CD4-positive, alpha-beta T cell treated with Interferon gamma for 1 hour (primary cell): ENCODE results near the gene OR2A42.
"Not testable (repeated sequence)": the region's sequence is repeated elsewhere in the genome, so short reads cannot be mapped to it uniquely, and the experiment has no call there.

Experiments used
- DNase-seq: peaks from one replicate; pipeline ENCODE4 v3.0.0-alpha.2; 2020

The OR2A42 gene

DNA sequence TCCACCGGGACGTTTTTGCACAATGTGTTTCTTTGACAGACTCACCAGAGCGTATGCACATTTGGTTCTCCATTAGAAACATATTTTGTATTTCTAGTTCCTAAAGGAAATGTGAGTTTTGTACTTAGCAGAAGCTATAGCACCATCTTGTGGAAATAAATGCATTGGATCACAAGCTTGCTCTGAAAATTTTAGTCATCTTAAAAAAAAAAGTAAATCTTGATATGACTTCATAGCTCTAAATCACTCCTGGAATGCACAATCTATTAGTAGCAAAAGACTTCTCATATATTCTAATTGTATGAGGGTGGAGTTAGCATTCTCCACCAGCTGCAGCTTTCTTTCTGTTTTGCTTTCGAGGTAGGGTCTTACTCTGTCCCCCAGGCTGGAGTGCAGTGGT lies 20.3 kb downstream of the OR2A42 start:
- not testable (repeated sequence) for DNase-seq

DNA sequence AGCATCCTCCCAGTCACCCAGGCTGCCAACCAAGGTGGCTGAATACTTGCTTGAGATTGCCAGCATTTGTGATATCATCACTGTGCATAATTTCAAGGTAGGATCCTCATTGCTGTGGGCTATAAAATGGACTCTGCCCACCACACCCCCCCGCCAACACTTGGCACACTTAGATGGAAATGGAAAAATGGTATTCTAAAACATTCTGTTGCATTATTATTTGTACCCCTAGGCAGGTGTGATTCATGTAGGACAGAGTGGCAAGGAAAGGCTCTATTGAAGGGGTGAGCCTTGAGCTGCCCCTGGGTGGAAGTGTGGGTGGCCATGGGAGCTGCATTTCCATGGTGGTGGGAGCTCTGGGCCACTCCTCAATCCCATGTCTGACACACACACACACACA lies 20.8 kb downstream of the OR2A42 start:
- not testable (repeated sequence) for DNase-seq

DNA sequence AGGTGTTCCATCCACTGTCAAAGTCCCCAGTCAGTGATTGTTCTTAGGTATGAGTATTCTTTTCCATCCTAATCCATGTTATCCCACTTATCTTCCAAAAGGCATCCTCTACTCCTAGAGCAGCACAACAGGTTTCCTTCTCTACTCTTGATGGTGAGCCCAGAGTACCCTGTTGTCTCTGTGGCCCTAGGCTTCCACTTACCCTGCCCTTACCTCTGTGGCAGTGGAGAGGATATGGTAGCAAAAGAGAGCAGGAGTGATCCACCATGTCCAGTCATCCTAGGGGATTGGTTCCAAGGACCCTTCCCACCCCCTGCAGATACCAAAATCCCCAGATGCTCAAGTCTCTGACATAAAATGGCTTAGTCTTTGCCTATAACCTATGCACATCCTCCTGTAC lies 22.2 kb downstream of the OR2A42 start:
- DNase-seq = not testable (repeated sequence)

DNA sequence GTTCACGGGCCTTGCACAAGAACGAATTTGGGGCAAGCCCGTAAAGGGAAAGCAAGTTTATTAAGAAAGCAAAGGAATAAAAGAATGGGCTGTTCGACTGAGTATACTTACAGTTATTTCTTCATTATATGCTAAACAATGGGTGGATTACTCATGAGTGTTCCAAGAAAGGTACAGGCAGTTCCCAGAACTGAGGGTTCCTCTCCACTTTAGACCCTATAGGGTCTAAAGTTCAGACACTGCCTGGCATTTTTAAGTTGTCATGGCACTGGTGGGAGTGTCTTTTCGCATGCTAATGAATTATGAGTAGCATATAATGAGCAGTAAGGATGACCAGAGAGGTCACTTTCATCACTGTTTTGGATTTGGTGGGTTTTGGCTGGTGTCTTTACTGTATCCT lies 34.1 kb downstream of the OR2A42 start:
- DNase-seq = not testable (repeated sequence)

DNA sequence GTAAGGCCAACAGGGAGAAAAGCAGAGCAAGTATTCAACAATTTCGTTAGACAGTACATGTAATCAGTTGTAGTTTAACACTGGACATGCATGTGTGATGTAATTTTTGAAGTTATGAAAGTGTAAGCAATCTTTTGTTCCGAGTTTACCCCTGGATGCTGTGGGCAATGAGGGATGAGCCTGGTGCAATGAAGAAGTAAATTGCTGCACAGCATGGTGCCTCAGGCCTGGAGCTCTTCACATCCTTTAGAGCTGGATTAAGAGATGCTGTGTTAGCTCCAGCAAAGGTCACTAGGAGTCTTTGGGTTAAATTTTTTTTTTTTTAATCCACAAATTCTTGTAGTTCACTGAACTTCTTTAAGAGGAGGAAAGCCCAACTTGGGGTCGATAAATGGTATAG lies 36.3 kb downstream of the OR2A42 start:
- not testable (repeated sequence) for DNase-seq

DNA sequence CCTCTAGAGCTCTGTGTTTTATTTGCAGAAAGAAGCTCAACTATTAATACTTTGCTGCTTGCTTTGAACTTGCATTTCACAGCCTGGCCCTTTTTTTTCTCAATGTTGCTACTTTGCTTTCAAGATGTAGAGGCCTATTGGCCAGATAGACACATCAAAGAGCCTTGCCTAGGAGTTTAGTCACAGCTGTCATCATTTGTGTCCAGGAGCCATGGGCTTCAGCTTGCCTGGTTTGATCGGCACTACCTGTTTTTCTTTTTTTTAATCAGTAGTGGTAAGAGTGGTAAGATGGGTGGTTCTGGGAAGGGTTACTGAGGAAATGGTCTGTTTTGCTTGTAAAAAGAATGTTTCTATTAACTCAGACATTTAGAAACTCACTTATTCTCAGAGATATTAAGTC lies 37.4 kb downstream of the OR2A42 start:
- not testable (repeated sequence) for DNase-seq

DNA sequence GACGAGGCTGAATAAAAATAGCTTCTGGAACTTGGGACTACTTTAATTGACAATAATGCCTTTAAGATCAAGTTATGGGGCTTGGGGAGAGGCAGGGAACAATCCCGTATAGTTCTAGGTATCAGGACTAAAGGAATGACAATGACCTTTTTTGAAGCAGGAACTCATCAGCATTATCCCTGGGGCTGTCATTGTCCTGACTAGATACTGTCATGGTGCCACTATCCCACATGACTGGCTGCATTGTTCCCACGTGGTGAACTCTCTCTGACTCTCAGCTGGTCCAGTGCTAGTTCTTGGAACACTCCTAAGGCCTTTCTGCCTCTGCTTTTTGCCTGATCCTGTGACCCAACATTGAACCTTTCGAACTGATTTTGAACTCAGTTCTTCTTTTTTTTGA lies 40.5 kb downstream of the OR2A42 start:
- not testable (repeated sequence) for DNase-seq

DNA sequence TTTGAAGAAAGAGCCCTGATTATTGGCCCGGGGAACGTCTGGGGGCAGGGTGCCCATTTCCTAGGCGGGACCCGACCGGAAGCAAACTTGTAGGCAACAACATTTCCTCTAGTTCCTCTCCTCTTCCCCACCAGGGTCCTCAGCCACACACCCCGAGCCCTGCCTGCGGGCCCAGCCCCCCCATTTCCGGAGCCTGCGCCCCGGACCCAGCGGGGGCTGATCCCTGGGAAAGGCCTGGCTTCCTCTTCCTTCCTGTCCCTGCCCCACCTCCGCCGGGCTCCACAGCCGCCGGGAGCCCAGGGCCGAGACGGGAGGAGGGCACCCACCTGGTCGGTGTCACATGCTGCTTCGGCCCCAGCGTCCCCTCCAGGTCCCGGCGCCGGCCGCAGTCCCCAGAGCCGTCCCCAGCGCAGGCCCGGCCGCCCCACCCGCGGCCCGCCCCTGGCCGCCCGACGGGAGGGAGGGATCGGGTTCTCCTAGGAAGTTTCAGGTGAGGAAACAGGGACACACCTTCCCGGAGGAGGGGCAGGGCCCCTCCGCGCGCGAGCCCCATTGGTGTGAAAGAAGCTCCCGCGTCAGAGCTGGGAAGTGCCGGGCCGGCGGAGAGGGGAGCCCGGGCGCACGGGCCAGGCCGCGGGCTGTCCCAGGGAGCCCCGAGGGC lies 44.1 kb downstream of the OR2A42 start, which contains the start of gene ARHGEF35:
Gene ARHGEF35, minus strand, starts transcription at position 622 of the 661 bp plus-strand sequence. CDS start 7,450 bp downstream, outside the sequence.
- DNase-seq = peak; percentile 1

DNA sequence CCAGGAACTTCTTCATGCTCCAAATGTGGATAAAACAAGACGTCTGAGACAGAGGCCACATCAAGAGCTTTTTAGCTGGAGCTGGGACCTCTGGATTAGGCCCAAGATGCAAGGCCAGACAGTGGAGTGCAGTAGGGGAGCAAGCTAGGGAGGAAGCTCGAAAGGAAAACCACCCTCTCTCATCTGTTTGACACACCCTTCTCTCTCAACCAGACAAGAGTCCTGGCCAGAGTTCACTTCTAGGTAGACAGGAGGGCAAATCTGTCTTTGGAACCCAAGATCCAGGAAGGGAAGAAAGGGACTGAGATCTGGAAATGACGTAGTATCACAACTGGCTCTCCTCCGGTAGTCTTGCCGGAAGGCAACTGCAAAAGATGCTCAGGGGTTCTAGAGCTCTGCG lies 45.0 kb downstream of the OR2A42 start:
- not testable (repeated sequence) for DNase-seq

DNA sequence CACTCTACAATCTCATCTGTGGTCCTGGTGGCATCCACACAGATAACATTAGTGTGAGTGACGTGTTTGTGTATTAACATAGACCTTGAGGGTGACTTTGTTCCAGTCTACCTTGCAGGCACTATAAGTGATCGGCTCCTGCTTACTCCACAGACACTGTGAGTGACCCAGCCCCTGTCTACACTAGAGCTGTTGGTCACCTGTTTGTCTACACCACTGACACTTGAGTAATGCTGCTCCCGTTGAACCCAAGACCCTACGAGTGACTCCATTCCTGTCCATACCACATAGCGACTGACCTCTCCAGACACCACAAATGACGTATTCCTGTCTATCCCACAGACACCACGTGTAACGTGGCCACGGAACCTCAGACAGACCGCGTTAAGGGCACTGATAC lies 45.6 kb downstream of the OR2A42 start:
- not testable (repeated sequence) for DNase-seq

DNA sequence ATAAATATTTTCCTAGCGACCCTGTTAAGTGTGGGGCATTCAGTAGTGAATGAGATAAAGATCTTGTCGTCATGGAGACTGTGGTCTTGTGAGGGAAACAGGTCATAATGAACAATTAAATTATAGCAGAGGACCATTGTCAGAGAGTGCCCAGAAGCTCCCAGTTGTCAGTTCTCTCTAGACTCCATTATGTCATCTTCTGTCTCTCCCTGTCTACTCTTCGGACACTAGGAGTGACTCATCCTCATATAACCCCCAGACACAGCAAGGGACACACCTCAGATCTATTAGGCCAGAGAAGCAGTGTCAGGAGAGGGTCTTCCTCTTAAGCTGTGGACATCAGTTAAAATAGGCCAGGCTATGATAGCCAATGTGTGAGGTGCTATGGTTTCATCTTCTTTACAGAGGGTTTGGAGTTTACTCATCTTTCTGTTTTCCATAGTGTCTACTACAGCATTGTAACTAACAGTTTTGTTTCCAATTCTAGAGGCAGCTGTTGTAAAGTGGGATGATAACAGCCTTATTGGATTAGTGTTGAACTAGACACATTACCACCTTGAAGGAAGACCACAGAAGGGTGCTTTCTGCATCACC lies 50.7 kb downstream of the OR2A42 start:
- not testable (repeated sequence) for DNase-seq

DNA sequence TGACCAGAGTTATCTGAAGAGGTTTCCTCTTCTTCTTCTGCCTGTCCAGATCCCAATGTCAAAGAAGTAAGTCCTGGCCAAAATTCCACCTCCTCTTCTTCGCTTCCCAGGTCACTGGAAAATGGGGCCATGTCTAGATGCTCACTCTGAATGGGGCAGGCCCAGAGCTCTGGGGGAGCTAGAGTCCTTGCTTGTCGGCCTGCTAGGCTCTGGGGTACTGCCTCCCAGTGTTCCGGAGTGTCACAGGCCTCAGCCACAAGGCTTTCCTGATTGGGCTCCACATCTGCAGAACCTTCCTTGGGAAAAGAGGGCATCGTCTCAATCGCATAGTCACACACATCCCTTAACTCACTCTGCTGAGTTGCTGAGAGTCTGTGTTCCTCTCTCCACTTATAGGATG lies 51.6 kb downstream of the OR2A42 start:
- not testable (repeated sequence) for DNase-seq

DNA sequence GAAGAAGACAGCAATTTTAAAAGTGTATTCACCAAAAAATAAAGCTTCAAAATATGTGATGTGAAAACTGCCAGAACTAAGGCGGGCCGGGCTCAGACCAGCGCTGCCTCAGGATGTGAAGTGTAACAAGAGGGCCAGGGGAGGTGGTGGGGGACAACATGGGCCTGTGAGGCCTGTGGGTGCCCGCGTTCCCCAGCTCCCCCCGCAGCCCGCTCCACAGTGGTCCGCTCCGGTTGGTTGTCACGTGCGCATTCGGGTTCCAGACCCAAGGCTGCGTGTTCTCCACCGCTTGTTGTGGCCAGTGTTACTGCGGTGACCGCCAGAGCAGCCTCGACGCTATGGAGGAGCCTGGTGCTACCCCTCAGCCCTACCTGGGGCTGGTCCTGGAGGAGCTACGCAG lies 56.2 kb downstream of the OR2A42 start, which contains the start of gene CTAGE4:
Gene CTAGE4, plus strand, starts transcription at position 301 of the 400 bp plus-strand sequence. Its CDS starts 38 bp downstream, at position 339.
- DNase-seq = not testable (repeated sequence)

DNA sequence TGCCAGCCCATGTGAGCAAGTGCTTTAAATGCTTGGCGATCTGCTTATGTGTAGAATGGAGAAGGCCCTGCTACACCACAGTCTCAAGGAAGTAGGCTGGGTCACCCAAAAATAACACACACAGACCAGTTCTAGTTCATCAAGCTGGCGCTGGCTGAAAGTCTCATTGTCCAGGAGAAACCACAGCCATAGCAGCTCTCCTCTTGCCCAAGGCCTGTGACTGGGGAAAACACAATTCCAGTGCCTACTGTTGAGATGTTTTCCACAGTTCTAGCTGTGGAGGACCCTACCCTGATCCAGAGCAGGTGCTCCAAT lies 60.3 kb downstream of the OR2A42 start:
- not testable (repeated sequence) for DNase-seq

DNA sequence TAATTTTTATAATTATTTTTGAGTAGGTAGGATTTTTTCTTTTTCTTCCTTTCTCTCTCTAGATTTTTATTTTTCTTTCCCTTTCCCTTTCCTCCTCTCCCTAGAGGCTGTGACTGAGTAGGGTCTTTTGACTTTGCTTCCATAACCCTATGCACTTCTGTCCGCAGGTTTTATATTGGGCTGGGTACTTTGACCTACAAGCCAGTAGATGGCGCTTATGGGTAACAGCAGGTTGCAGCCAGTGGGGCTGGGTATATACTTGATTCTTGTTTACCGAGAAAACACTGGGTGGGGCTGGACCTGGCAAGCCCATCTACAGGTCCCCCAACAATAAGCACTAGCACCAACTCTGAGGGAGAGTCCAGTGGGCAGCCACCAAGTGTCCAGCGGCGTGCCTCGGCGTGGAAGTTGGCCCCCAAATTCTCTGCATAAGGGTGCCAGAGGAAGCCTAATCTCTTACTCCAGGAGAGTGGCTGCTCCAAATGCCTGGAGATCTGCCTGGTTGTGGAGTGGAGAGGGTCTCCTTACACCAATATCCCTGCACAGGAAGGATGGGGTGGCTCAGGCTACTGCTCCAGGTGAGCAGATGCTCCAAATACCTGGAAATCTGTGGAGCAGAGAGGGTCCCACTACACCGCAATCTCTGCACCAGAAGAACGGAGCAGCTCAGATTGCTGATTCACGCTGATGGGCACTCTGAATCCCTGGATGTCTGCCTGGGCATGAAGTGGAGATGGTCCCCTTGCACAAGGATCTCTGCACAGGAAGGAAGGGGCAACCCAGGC lies 60.8 kb downstream of the OR2A42 start:
- DNase-seq = peak; percentile 35
